PFSK-1 (cell line): ENCODE data around the gene MEIOSIN.

Experiments used
- FOXP2 ChIP-seq: optimal IDR thresholded peaks from 2 replicates; pipeline ENCODE3; 2011; ENCODE audit warnings: borderline replicate concordance, control low read depth, inconsistent platforms; ENCODE audit not compliant: insufficient read depth; ENCODE audit errors: extremely low read length, extremely low read depth
- POLR2AphosphoS5 ChIP-seq: IDR thresholded peaks from 2 replicates; pipeline ENCODE4 v1.6.1; 2012; ENCODE audit warnings: low read depth, mild to moderate bottlenecking, control low read depth, low read length, moderate library complexity
- SIN3A ChIP-seq: IDR thresholded peaks from 2 replicates; pipeline ENCODE4 v1.6.1; 2012; ENCODE audit warnings: mild to moderate bottlenecking, low read length, moderate library complexity, borderline replicate concordance; ENCODE audit not compliant: insufficient read depth
- TAF1 ChIP-seq: IDR thresholded peaks from 2 replicates; pipeline ENCODE4 v1.6.1; 2012; ENCODE audit warnings: low read length, control low read depth, borderline replicate concordance; ENCODE audit not compliant: insufficient read depth
- TF ChIP-seq, protein P1 (sequence below), 2 experiments: IDR thresholded peaks; 2 replicates each; pipeline versions ENCODE4 v1.6.1 to v1.8.0; 2011 to 2012; ENCODE audit warnings: low read depth in 2 of 2, low read length in 2 of 2, control low read depth in 1 of 2, inconsistent platforms in 1 of 2, mild to moderate bottlenecking in 1 of 2, moderate library complexity in 1 of 2; ENCODE audit not compliant: insufficient read depth in 1 of 2

The MEIOSIN gene

DNA sequence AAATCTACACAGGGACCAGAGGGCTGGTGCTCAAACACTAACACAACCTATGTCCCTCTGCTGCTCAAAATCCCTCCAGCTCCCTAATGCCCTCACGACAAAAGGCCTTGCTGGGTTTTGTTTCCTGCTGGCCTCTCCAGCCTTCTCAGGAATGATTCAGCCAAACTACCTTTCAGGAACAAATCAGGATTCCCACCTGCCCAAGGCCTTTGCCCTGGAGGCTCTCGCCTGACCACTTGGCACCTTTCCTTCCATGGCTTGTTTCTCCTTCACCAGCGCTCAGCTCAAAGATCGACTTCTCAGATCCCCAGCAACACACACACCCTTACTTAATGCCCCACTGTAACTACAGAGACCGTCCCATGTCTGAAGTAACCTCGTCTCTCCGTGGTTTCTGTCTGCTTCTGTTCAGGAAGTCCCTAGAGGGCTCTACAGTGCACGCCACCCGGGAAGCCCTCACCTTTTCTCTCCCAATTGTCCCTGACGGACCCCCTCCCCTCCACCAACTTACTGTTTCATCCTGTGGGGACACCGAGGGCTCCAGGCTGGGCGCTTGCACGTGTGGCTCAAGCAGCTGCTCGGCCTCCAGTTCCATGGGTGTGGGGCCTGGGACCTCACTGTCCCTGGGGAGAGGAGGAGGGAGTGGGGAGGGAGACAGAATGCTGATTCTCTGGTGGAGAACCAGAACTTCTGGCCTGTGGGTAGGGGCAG, 39.0 kb downstream of the MEIOSIN start:
- TF ChIP-seq TAF1, result no peak
- TF ChIP-seq, protein P1, sequence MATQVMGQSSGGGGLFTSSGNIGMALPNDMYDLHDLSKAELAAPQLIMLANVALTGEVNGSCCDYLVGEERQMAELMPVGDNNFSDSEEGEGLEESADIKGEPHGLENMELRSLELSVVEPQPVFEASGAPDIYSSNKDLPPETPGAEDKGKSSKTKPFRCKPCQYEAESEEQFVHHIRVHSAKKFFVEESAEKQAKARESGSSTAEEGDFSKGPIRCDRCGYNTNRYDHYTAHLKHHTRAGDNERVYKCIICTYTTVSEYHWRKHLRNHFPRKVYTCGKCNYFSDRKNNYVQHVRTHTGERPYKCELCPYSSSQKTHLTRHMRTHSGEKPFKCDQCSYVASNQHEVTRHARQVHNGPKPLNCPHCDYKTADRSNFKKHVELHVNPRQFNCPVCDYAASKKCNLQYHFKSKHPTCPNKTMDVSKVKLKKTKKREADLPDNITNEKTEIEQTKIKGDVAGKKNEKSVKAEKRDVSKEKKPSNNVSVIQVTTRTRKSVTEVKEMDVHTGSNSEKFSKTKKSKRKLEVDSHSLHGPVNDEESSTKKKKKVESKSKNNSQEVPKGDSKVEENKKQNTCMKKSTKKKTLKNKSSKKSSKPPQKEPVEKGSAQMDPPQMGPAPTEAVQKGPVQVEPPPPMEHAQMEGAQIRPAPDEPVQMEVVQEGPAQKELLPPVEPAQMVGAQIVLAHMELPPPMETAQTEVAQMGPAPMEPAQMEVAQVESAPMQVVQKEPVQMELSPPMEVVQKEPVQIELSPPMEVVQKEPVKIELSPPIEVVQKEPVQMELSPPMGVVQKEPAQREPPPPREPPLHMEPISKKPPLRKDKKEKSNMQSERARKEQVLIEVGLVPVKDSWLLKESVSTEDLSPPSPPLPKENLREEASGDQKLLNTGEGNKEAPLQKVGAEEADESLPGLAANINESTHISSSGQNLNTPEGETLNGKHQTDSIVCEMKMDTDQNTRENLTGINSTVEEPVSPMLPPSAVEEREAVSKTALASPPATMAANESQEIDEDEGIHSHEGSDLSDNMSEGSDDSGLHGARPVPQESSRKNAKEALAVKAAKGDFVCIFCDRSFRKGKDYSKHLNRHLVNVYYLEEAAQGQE (IDR thresholded peaks at IDR 0.05; ENCODE audit: insufficient read depth in 1 of 2, low read depth in 2 of 2, low read length in 2 of 2), result no peak
- no peak for TF ChIP-seq POLR2AphosphoS5
- TF ChIP-seq SIN3A, result no peak
- no peak for TF ChIP-seq FOXP2

DNA sequence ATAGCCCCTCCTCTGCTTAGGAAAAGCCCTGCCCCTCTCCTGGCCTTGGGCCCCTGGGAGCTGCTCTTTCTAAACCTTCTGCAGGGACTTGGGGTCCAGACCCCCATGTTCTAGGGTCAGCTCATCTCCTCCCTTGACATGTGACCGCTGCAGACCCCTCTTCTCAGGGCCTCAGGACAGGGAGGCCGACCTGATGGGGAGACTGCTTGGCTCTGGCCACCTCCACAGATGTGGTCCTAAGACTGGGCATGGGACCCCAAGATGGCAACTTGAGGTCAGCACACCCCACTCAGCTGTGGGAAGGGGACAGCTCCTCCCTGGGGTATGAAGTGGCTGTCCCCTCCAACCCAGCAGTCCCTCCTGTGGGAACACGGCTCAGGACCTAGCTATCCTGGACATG, 39.7 kb downstream of the MEIOSIN start:
- TF ChIP-seq POLR2AphosphoS5 (no peak; the same call in 1 of the 2 replicates), SIN3A (no peak), TAF1 (no peak), FOXP2 (no peak)
- TF ChIP-seq, protein P1 (IDR thresholded peaks at IDR 0.05; ENCODE audit: insufficient read depth in 1 of 2, low read depth in 2 of 2, low read length in 2 of 2), result no peak

DNA sequence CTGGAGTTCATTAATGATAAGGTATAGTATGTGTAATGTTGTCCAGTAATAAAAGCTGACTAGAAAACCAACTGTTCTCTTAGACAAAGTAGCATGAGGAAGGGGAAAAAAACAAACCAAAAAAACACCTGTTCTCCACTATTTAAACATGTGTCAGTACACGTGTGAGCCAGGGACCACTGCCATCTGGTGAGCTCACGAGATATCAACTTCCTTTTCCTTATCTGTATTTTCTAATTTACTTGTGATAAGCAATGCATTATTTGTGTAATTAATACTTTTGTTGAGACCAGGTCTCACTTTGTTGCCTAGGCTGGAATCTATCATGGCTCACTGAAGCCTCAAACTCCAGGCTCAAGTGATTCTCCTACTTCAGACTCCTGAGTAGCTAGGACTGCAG, 40.1 kb downstream of the MEIOSIN start:
- no peak for TF ChIP-seq SIN3A
- TF ChIP-seq POLR2AphosphoS5, result no peak
- TF ChIP-seq TAF1, result no peak
- TF ChIP-seq, protein P1 (IDR thresholded peaks at IDR 0.05; ENCODE audit: insufficient read depth in 1 of 2, low read depth in 2 of 2, low read length in 2 of 2), result no peak
- no peak for TF ChIP-seq FOXP2

- no peak for TF ChIP-seq SIN3A
These were observed 41.5 kb downstream of the MEIOSIN start for GRCh38 chr19:45774765-45775164.

DNA sequence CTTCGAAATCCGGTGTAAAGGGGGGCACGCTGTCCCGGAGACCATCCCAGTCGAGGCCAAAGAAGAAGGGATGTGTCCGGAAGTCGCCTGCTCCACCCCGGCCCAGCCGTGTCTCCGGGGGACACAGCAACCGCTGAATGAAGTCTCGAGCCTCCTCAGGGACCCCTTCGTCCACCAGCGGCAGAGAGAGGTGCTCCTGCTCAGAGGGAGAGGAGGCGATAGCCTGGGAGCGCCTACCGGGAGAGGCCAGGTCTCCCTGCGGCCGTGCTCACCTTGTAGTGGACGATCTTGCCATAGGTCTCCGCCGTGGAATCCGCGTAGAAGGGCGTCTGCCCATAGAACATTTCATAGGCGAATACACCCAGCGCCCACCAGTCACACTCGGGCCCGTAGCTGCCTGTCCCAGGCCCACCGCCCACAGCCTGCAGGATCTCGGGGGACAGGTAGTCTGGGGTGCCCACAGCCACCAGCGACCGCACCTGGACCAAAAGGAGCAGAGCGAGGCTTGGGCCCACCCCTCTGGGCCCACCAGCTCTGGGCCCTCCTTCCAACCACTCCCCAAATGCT, 44.2 kb downstream of the MEIOSIN start:
- no peak for TF ChIP-seq SIN3A
- TF ChIP-seq TAF1, result no peak
- no peak for TF ChIP-seq POLR2AphosphoS5
- TF ChIP-seq FOXP2, result no peak
- TF ChIP-seq, protein P1 (IDR thresholded peaks at IDR 0.05; ENCODE audit: insufficient read depth in 1 of 2, low read depth in 2 of 2, low read length in 2 of 2), result no peak
